Upper lobe of left lung (tissue), 4 donors: ENCODE measurements around the gene HPS1.

Experiments used
- EP300 ChIP-seq, 4 donors: sonication (generic); formaldehyde crosslinking; IDR thresholded peaks; one replicate each; pipeline ENCODE4 v1.5.1; 2017; ENCODE audit warnings: antibody characterized with exemption in 4 of 4, control low read depth in 2 of 4
- POLR2A ChIP-seq, 4 donors: fragments of 450-650 bp; IDR thresholded peaks; one replicate each; pipeline ENCODE4 v1.5.1; 2016 to 2017; ENCODE audit warnings: antibody characterized with exemption in 4 of 4, mild to moderate bottlenecking in 2 of 4
- POLR2AphosphoS5 ChIP-seq, 2 donors: sonication (generic); formaldehyde crosslinking; IDR thresholded peaks; one replicate each; pipeline ENCODE4 v1.5.1; 2017; ENCODE audit warnings: antibody characterized with exemption in 2 of 2
- TF ChIP-seq, protein P1 (sequence below), 6 experiments: fragments of 450-650 bp in 4 of 6; fragments of 200-600 bp in 2 of 6; sonication (generic) in 2 of 6; IDR thresholded peaks; one replicate each; pipeline ENCODE4 v1.5.1; 2016 to 2019; ENCODE audit warnings: antibody characterized with exemption in 6 of 6

GRCh38 chr10:98402478-98402877 lies 44.3 kb downstream of the HPS1 start:
- TF ChIP-seq, protein P1, sequence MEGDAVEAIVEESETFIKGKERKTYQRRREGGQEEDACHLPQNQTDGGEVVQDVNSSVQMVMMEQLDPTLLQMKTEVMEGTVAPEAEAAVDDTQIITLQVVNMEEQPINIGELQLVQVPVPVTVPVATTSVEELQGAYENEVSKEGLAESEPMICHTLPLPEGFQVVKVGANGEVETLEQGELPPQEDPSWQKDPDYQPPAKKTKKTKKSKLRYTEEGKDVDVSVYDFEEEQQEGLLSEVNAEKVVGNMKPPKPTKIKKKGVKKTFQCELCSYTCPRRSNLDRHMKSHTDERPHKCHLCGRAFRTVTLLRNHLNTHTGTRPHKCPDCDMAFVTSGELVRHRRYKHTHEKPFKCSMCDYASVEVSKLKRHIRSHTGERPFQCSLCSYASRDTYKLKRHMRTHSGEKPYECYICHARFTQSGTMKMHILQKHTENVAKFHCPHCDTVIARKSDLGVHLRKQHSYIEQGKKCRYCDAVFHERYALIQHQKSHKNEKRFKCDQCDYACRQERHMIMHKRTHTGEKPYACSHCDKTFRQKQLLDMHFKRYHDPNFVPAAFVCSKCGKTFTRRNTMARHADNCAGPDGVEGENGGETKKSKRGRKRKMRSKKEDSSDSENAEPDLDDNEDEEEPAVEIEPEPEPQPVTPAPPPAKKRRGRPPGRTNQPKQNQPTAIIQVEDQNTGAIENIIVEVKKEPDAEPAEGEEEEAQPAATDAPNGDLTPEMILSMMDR (IDR thresholded peaks at IDR 0.05), result no peak
- no peak for TF ChIP-seq POLR2AphosphoS5 (IDR thresholded peaks at IDR 0.05)
- no peak for TF ChIP-seq POLR2A (IDR thresholded peaks at IDR 0.05)
- no peak for TF ChIP-seq EP300 (IDR thresholded peaks at IDR 0.05)
